Cerebellar nuclear complex (tissue), 1 donor: ENCODE data around the gene C16orf89.
"Not testable (repeated sequence)": the region's sequence is repeated elsewhere in the genome, so short reads cannot be mapped to it uniquely, and the experiment has no call there.

Experiments
- DNase-seq, 2 experiments: peaks; one replicate each; lab custom pipeline; 2025; lab: John Stamatoyannopoulos, UW

C16orf89 gene

GRCh38 chr16:5060073-5060641 lies 5.6 kb downstream of the C16orf89 start:
- DNase-seq, result no peak

- no peak for DNase-seq
These were observed 6.2 kb downstream of the C16orf89 start for GRCh38 chr16:5059386-5060072.

- no peak for DNase-seq
These were observed 7.3 kb downstream of the C16orf89 start for GRCh38 chr16:5058476-5058875.

- no peak for DNase-seq
These were observed 9.4 kb downstream of the C16orf89 start for GRCh38 chr16:5056352-5056751.

GRCh38 chr16:5054876-5055865 lies 10.6 kb downstream of the C16orf89 start:
- no peak for DNase-seq

GRCh38 chr16:5046914-5047313 lies 18.8 kb downstream of the C16orf89 start:
- DNase-seq, result no peak

GRCh38 chr16:5045499-5046115 lies 20.1 kb downstream of the C16orf89 start:
- no peak for DNase-seq

- not testable (repeated sequence) for DNase-seq
These were observed 21.2 kb downstream of the C16orf89 start for GRCh38 chr16:5044581-5044980.

- no peak for DNase-seq
These were observed 21.7 kb downstream of the C16orf89 start for GRCh38 chr16:5044011-5044540.

GRCh38 chr16:5042574-5043171 lies 23.1 kb downstream of the C16orf89 start:
- DNase-seq, result no peak

- DNase-seq, result no peak
These were observed 24.1 kb downstream of the C16orf89 start for GRCh38 chr16:5041600-5042133.

- no peak for DNase-seq
These were observed 25.3 kb downstream of the C16orf89 start for GRCh38 chr16:5040451-5040850.

GRCh38 chr16:5036228-5037156 lies 29.3 kb downstream of the C16orf89 start:
- no peak for DNase-seq

GRCh38 chr16:5035909-5036227 lies 29.9 kb downstream of the C16orf89 start:
- no peak for DNase-seq

GRCh38 chr16:5034167-5034523 lies 31.6 kb downstream of the C16orf89 start:
- DNase-seq, result no peak

- DNase-seq, result peak; percentile 5 to 46
These were observed 32.2 kb downstream of the C16orf89 start, which contains the start of gene NAGPA for GRCh38 chr16:5033256-5034166. NAGPA (minus strand) TSS chr16:5033935; CDS start chr16:5033914, 21 bp downstream.

- DNase-seq, result no peak
These were observed 33.0 kb downstream of the C16orf89 start for GRCh38 chr16:5032748-5033167.

- no peak for DNase-seq
These were observed 34.2 kb downstream of the C16orf89 start for GRCh38 chr16:5031601-5032000.

- DNase-seq, result no peak
These were observed 35.4 kb downstream of the C16orf89 start for GRCh38 chr16:5030251-5030870.
